K562 (cell line): ENCODE results near the gene ADAT2. TPM values are rescaled to one million over a fixed set of nuclear protein-coding genes. Genes with fewer than 3 reads are reported as not detected.
A peak's percentile ranks its signal among the peaks of the same experiment; 100 is the strongest.

ENCODE experiments used
- CXXC5 ChIP-seq: fragments of 250-450 bp; sonication (Bioruptor Pico); IDR thresholded peaks from 2 replicates; pipeline ENCODE4 v1.8.0; 2022; ENCODE audit warnings: inconsistent platforms, mild to moderate bottlenecking, moderate library complexity
- ERF ChIP-seq: fragments of 450-650 bp; formaldehyde crosslinking; IDR thresholded peaks from 2 replicates; pipeline ENCODE4 v1.4.0; 2020; ENCODE audit warnings: mild to moderate bottlenecking, mixed read lengths
- FOXK2 ChIP-seq, 2 experiments: fragments of 450-650 bp; IDR thresholded peaks in 1 of 2; conservative IDR thresholded peaks in 1 of 2; 2 replicates each; pipeline ENCODE4 v1.6.1; 2016; ENCODE audit warnings: low read depth in 2 of 2, mild to moderate bottlenecking in 1 of 2
- ILK ChIP-seq: fragments of 450-650 bp; IDR thresholded peaks from 2 replicates; pipeline ENCODE4 v1.6.1; 2016; ENCODE audit warnings: missing genetic modification characterization, low read depth, mild to moderate bottlenecking, missing compliant biosample characterization, moderate library complexity, borderline replicate concordance
- MAFG ChIP-seq: fragments of 450-650 bp; conservative IDR thresholded peaks from 2 replicates; pipeline ENCODE4 v1.6.1; 2016; ENCODE audit warnings: missing genetic modification characterization, missing compliant biosample characterization
- MAZ ChIP-seq, 2 experiments: fragments of 450-650 bp in 1 of 2; sonication (generic) in 1 of 2; formaldehyde crosslinking; IDR thresholded peaks in 1 of 2; conservative IDR thresholded peaks in 1 of 2; 2 replicates each; pipeline versions ENCODE4 v1.4.0 to v1.5.0; 2020; ENCODE audit warnings: mild to moderate bottlenecking in 1 of 2, missing genetic modification reagents in 1 of 2
- NBN ChIP-seq: fragments of 450-650 bp; IDR thresholded peaks from 2 replicates; pipeline ENCODE4 v1.6.1; 2016; ENCODE audit warnings: low read depth, mild to moderate bottlenecking
- NR0B1 ChIP-seq: fragments of 450-650 bp; IDR thresholded peaks from one replicate; pipeline ENCODE4 v1.6.1; 2018; ENCODE audit warnings: mild to moderate bottlenecking, moderate library complexity; ENCODE audit not compliant: partially characterized antibody
- RB1 ChIP-seq: fragments of 450-650 bp; IDR thresholded peaks from 2 replicates; pipeline ENCODE4 v1.6.1; 2017; ENCODE audit warnings: low read depth, mild to moderate bottlenecking
- SIX5 ChIP-seq, 2 experiments: IDR thresholded peaks; 2 replicates each; pipeline ENCODE4 v1.6.1; 2011; ENCODE audit warnings: low read length in 2 of 2, borderline replicate concordance in 1 of 2, low read depth in 1 of 2, mild to moderate bottlenecking in 1 of 2, moderate library complexity in 1 of 2; ENCODE audit not compliant: insufficient read depth in 1 of 2
- SNAPC5 ChIP-seq: fragments of 250-450 bp; sonication (Bioruptor Pico); IDR thresholded peaks from 2 replicates; pipeline ENCODE4 v1.8.0; 2021; ENCODE audit warnings: moderate library complexity, mild to moderate bottlenecking, inconsistent platforms
- XRCC4 ChIP-seq: IDR thresholded peaks from one replicate; pipeline ENCODE4 v1.6.1; 2011; ENCODE audit not compliant: insufficient read depth, insufficient read length; ENCODE audit errors: extremely low read depth
- ZBED1 ChIP-seq: IDR thresholded peaks from 2 replicates; pipeline ENCODE4 v1.6.1; 2014
- ZNF764 ChIP-seq: fragments of 250-450 bp; sonication (Bioruptor Pico); IDR thresholded peaks from 2 replicates; pipeline ENCODE4 v1.4.0; 2020; ENCODE audit warnings: low read depth, mild to moderate bottlenecking, moderate library complexity
- polyA plus RNA-seq, 8 experiments: library from polyadenylated mRNA; depleted of rRNA in 4 of 8; stranded (reverse) in 5 of 8; unstranded in 3 of 8; fragments of >200 nt; fragmentation: Nextera tagmentation in 2 of 8; fragmentation: Illumina TruSeq in 1 of 8; extraction: Ambion mirVana in 2 of 8; extraction: Trizol in 1 of 8; gene quantifications; 2 replicates each; pipeline versions ENCODE4 v1.2.1 to v1.2.3, GENCODE V29; 2011 to 2014; ENCODE audit warnings: inconsistent platforms in 1 of 8, missing spikeins in 1 of 8
- total RNA-seq, 7 experiments: library from RNA; depleted of rRNA in 6 of 7; stranded (reverse); fragments of >200 nt in 6 of 7; fragmentation: Illumina TruSeq in 2 of 7; extraction: Trizol in 2 of 7; gene quantifications; 2 replicates each; pipeline versions ENCODE4 v1.2.1 to v1.2.3, GENCODE V29; 2011 to 2021; ENCODE audit warnings: low replicate concordance in 1 of 7
- TF ChIP-seq, protein P1 (sequence below): fragments of 250-450 bp; sonication (Bioruptor Pico); IDR thresholded peaks from 2 replicates; pipeline ENCODE4 v1.8.0; 2021; ENCODE audit warnings: mild to moderate bottlenecking, moderate library complexity
- TF ChIP-seq, protein P2 (sequence below): fragments of 250-450 bp; sonication (Bioruptor Pico); IDR thresholded peaks from 2 replicates; pipeline ENCODE4 v1.4.0; 2020; ENCODE audit warnings: mild to moderate bottlenecking, moderate library complexity
- TF ChIP-seq, protein P3 (sequence below): IDR thresholded peaks from 2 replicates; pipeline ENCODE4 v1.6.1; 2014; ENCODE audit warnings: antibody characterized with exemption

ADAT2 gene
- total and polyA plus RNA-seq, 9 of the 15 experiments (the other 6 are each of a cell fraction or from before 2014, with no cell fraction given) = 13.0 to 62.5 (median 31.7) TPM

DNA sequence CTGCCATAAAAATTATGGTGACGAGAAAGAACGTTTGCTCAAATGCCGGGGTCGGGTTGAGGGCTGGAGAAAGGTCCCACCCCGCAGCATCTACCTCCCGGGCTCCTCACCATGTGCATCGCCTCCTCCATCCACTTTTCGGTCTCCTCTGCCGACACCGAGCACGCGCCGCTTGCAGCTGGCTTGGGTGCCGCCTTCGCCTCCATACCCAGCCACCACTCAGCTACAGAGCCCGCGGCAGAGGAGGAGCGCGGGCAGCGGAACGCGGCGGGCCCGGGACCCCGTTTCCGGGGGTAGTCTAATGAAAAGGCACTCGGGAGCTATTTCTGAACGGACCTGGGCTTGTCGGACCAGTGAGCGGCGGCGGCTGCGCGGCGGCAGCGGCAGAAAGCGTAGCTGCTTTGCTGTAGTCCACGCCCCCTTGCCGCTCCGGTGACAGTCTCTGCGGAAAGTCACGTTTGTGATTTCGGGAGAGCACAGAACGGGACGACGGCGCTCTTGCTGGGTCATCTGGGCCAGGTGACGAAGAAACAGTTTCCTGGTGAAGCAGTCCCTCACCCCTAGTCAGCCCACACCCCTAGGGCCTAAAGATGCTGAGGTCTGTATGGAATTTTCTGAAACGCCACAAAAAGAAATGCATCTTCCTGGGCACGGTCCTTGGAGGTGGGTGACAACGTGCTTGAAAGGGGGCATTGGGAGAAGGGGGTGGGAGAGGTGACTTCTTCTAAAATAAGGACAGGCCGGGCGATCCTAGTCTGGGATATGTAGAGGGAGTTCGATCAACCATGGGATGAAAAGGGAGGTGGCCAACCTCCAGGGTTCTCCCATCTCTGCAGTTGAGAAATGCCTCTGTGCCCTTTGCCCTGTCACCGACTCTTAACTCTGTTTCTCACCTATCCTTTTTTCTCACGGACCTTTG is at the start of gene ADAT2, which contains the start of gene PEX3 (continued):
- no peak for TF ChIP-seq ILK (tag)
- TF ChIP-seq SNAPC5 (CRISPR knock-in tag) = no peak
- no peak for TF ChIP-seq ZBED1
- peak; percentile 87 to 97 for TF ChIP-seq MAZ (CRISPR knock-in tag; conservative IDR thresholded peaks at IDR 0.05 in 1 of 2, IDR thresholded peaks at IDR 0.05 in 1 of 2)
- peak; percentile 98 for TF ChIP-seq CXXC5
- peak; percentile 13; the same call in 1 of the 2 replicates for TF ChIP-seq ERF (CRISPR knock-in tag)
- peak; percentile 99 for TF ChIP-seq RB1
- no peak for TF ChIP-seq ZNF764 (CRISPR knock-in tag)
- no peak for TF ChIP-seq MAFG (tag)
- TF ChIP-seq SIX5 (IDR thresholded peaks at IDR 0.05; ENCODE audit: borderline replicate concordance in 1 of 2, insufficient read depth in 1 of 2, low read depth in 1 of 2, low read length in 2 of 2) = peak; percentile 63 to 70; a peak in 3 of 4 replicates
- TF ChIP-seq, protein P1, sequence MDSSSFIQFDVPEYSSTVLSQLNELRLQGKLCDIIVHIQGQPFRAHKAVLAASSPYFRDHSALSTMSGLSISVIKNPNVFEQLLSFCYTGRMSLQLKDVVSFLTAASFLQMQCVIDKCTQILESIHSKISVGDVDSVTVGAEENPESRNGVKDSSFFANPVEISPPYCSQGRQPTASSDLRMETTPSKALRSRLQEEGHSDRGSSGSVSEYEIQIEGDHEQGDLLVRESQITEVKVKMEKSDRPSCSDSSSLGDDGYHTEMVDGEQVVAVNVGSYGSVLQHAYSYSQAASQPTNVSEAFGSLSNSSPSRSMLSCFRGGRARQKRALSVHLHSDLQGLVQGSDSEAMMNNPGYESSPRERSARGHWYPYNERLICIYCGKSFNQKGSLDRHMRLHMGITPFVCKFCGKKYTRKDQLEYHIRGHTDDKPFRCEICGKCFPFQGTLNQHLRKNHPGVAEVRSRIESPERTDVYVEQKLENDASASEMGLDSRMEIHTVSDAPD = no peak
- TF ChIP-seq FOXK2 (conservative IDR thresholded peaks at IDR 0.05 in 1 of 2, IDR thresholded peaks at IDR 0.05 in 1 of 2; ENCODE audit: low read depth in 2 of 2) = peak; percentile 85 to 89
- TF ChIP-seq, protein P2, sequence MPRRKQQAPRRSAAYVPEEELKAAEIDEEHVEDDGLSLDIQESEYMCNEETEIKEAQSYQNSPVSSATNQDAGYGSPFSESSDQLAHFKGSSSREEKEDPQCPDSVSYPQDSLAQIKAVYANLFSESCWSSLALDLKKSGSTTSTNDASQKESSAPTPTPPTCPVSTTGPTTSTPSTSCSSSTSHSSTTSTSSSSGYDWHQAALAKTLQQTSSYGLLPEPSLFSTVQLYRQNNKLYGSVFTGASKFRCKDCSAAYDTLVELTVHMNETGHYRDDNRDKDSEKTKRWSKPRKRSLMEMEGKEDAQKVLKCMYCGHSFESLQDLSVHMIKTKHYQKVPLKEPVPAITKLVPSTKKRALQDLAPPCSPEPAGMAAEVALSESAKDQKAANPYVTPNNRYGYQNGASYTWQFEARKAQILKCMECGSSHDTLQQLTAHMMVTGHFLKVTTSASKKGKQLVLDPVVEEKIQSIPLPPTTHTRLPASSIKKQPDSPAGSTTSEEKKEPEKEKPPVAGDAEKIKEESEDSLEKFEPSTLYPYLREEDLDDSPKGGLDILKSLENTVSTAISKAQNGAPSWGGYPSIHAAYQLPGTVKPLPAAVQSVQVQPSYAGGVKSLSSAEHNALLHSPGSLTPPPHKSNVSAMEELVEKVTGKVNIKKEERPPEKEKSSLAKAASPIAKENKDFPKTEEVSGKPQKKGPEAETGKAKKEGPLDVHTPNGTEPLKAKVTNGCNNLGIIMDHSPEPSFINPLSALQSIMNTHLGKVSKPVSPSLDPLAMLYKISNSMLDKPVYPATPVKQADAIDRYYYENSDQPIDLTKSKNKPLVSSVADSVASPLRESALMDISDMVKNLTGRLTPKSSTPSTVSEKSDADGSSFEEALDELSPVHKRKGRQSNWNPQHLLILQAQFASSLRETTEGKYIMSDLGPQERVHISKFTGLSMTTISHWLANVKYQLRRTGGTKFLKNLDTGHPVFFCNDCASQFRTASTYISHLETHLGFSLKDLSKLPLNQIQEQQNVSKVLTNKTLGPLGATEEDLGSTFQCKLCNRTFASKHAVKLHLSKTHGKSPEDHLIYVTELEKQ (CRISPR knock-in tag) = no peak
- TF ChIP-seq XRCC4 = no peak
- TF ChIP-seq, protein P3, sequence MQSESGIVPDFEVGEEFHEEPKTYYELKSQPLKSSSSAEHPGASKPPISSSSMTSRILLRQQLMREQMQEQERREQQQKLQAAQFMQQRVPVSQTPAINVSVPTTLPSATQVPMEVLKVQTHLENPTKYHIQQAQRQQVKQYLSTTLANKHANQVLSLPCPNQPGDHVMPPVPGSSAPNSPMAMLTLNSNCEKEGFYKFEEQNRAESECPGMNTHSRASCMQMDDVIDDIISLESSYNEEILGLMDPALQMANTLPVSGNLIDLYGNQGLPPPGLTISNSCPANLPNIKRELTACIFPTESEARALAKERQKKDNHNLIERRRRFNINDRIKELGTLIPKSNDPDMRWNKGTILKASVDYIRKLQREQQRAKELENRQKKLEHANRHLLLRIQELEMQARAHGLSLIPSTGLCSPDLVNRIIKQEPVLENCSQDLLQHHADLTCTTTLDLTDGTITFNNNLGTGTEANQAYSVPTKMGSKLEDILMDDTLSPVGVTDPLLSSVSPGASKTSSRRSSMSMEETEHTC = 0 out of 2 replicates have a peak, but pooled peaks have one; percentile 1
- TF ChIP-seq NR0B1 = no peak
- TF ChIP-seq NBN = peak; percentile 95
